ENCODE data around the gene KRT37.
"Not testable (repeated sequence)": the region's sequence is repeated elsewhere in the genome, so short reads cannot be mapped to it uniquely, and the experiment has no call there.

The KRT37 gene

DNA sequence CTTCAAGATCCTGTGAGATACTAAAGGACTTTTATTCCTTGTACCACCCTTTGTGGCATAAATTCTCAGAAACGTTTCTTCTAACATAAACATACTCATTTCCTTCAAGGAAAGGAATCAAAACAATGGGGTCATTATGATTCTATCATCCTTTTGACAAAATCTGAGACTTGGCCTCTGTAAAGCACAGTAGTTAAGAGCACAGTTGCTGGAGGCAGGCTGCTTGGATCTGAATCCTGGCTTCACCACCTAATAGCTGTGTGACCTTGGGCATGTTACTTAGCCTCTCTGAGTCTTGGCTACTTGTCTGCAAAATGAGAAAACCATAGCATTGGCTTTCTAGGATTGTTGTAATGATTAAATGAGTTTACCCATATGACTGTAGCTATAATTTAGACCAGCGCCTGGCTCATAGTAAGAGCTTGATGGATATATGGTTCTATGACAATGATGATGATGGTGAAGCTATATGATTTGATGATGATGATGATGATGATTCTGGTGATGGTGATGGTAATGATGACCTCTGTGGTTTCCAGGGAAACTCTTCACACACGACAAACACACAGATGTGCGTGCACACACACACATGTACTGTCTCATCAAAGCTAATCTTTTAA lies 20.9 kb downstream of the KRT37 start:
- no peak for DNase-seq

DNA sequence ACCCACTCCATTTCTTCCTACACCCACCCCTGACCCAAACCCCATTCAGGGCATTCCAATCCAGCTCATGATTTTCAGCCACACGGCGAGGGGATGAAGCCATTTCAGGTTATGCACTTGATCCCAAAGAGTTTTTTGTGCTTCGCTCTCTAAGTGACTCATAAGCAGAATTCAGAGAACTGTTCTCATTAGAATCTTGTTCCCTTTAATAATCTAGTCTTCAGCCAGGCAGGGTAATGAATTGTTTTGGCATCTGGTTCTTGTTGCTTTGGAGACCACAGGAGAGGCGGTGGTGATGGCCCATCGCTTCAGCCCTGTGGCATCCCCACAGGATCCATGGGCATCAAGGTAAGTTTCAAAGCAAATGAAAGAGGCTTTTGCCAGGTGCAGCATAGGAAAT lies 22.2 kb downstream of the KRT37 start:
- no peak for DNase-seq

DNA sequence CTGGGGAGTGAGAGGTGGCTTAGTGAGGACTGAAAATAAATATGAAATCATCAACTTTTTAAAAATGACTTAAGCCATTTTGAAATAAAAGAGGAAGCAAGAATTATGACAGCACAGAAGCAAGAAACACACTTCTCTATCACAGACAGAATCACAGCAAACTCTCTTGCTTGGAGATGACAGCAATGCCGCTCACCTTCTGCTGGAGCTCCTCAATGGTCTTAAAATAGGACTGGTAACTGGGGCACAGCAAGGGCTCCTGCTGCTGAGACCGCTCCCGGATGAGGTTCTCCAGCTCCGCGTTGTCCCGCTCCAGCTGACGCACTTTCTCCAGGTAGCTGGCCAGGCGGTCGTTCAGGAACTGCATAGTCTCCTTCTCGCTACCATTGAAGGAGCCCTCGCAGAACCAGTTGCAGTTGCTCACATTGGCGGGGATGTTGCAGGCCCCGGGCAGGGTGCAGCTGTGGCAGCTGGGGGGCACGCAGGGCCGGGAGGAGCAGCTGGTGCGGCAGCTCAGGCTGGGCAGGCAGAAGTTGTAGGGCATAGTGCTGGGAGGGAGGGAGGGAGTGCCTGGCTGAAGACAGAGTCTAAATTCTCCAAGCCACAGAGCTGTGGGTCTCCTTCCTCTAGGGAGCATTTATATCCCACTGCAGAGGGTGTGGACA lies 27.3 kb downstream of the KRT37 start, which contains the start of gene KRT31:
Gene KRT31 (minus strand): TSS at position 613 of the 665 bp plus-strand sequence. CDS start 69 bp downstream, at position 544.
- no peak for DNase-seq

DNA sequence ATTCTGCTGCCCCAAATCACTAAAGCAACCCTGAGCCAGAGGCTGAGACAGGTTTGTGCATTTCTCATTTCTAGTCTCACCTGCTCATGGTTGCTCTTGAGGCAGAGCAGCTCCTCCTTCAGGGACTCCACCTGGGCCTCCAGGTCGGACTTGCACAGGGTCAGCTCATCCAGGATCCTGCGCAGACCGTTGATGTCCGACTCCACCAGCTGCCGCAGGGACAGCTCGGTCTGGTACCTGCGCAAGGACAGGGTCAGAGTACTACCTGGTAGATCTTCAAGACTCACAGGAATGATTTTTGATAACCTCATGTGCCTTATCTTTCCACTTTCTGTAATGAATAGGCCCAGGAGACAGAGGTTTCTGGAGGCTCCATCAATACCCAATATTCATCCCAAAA lies 28.0 kb downstream of the KRT37 start:
- DNase-seq = no peak

DNA sequence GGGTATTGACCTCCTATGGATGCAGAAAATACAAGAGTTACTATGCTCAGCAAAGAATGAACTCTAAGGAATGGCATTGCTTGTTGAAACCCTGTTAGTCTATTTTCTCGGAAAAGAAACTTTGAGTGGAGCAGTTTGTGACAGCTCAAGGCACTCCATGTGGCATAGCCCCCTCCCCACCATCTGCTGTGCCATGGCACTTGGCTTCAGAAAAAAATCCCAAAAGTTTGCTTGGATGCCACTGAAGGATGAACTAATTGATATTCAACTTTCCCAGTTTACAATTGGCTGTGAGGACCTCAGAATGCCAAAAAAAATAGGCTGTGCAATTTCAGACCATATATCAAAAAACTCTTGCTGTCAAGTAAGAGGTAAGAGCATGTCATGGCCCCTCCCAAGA lies 28.8 kb downstream of the KRT37 start:
- DNase-seq = no peak

DNA sequence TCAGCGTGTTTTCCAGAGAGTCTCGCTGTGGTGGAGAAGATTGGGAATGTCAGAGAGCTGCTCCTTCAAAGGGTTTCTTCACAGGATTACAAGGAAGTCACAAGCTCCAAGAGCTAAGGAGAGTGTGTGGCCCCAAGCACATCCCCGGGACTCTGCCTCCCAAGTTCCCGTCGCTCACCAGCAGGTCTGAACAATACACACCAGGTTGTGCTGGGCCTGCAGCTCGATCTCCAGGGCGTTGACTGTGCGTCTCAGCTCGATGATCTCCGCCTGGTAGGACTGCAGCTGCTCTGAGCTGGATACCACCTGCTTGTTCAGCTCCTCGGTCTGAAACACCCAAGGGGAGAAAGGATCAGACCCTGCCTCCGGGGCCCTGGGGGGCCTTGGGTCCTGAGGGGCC lies 29.3 kb downstream of the KRT37 start:
- DNase-seq = not testable (repeated sequence)

DNA sequence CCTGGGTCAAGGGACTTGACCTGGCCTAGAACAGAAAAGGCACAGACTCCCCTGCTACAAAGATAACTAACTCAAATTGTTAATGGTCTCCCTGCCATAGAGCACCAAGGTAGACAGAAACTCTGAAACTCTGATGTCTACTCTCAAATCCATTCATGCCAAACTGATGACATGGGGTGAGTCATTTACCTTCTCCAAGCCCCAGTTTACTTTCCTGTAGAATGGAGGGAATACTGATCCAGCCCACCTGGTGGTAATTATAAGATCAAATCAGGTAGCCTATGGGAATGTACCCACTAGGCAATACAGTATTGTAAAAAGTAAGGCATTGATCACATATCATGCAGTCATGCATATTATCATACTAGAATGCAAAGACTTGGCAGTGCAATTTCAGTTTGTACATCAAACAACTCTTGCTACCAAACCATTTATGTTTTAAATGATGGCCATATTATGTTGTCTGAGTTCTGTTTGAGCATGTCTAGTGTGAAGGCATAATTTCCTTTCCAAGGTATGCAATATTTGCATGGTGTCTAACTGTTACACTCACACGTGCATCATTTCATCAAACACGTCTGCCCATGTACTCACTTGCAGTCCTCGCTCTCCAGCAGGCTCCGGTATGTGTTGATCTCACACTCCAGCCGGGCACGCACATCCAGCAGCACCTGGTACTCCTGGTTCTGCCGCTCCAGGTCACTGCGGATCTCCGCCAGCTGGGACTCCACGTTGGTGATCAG lies 30.0 kb downstream of the KRT37 start:
- DNase-seq = no peak

DNA sequence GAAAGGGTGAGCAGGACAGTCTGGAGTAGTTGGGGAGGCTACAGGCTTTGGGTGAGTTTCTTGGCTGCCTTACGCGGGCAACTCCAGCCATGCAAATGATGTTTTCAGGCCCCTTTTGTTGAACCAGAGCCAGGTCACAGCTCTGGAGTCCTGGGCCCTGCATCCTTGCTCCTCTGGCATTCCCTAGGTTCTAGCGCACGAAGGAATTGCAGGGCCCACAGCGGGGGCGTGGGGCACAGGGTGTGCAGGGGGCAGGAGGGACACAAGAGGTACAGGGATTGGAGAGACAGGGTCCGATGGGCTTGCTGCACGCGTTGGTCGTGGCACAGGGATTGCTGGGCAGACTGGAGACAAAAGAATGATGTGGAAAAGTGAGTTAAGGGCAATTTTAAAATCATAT lies 30.6 kb downstream of the KRT37 start:
- no peak for DNase-seq

DNA sequence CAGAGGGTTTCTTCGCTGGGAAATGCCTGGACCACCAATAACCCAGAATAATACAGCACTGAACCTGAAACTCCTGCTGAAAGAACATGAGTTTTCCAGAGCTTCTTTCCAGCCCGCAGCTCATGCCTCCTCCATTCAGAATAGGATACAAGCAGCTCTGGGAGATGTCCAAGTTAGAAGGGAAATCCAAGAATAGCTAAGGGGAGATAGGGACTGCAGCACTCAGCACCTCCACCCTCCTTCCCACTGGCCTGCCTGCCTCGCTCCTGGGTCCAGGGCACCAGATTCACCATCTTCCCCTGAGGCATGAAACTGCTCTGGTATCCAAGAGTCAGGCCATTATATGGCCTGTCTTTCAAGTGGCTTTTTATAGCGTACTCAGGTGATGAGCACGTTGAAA lies 31.1 kb downstream of the KRT37 start:
- DNase-seq = no peak

DNA sequence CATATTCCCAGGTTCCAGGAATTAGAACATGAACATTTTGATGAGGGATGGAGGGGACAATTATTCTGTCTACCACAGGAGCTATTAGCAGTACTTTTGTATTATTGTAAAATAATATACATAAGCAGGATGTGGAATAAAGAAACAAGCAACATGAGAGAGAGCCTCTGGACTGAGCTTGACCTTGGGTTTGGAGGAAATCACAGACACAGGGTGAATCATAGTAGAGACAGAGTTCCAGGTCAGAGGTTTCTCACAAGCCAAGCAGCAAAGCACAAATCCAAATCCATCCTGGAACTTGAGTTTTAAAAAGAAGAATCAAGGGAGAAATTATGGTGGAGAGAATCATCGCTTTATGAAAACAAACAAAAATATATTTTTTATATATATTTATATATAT lies 32.1 kb downstream of the KRT37 start:
- no peak for DNase-seq

DNA sequence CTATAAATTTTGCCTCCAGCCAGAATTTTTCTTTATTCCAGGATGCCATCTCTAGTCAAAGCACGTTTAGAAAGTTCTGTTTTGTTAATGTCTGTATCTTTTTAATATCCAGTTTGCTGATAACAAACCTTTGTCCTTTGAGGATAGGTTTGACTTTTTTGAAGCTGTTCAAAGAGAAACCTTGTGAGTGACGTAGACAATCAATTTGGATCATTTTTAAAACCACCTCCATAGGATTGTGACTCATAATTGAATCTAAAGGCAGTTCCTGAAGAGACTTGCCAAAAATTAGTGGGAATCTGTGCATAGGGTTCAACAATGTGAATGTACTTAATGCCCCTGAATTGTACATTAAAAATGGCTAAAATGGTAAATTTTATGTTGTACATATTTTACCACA lies 32.9 kb downstream of the KRT37 start:
- no peak for DNase-seq

DNA sequence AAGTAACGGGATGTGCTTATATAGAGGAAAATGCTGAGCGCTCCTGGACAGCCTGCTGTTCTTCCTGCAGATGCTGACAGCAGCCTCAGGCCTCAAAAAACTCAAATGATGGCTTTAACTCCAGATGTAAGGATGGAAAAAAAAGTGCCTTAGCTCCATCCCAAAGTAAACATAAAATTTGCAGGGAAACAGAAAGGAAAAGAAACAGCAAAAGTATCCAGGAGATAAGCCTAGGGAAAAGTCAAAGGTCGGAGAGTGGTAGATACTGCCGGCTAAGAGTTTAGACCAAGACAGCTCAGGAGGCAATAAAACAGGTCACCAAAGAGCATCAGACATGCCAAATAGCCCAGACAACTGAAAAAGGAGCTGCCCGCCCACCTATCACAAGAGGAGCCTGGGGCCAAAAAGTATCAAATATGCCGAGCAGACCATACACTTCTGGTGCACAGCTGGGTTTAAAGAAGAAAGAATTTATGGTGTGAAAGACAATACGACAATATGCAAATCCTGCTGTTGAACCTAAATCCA lies 33.9 kb downstream of the KRT37 start:
- DNase-seq = no peak

DNA sequence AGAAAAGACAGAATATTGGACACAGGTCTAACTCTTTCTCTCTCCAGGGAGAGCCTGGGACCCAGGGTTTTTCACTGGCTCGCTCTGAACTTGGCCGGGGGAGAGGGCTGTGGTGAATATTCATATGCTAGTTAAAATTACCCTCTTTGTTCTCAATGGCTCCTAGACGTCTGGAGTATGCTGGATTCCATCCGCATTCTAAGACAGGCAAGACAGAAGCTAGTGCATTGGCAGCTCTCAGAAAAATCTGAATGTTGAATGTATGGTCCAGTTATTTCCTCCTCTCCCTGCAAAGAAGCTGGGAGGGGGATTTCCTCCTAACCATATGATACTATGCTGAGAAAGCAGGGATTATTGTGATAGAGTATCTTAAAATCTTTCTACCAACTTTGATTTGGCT lies 36.7 kb downstream of the KRT37 start:
- no peak for DNase-seq

DNA sequence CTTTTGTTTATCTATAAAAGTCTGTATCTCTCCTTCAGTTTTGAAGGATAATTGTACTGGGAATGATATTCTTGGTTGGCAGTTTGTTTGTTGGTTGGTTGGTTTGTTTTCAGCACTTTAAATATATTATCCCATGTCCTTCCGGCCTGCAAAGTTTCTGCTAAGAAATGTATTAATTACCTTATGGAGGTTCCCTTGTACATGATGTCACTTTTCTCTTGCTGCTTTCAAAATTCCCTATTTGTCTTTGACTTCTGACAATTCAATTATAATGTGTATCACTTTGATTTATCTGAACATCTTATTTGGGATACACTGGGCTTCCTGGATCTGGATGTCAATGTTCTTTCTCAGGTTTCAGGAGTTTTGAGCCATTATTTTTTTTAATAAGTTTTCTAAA lies 38.2 kb downstream of the KRT37 start:
- no peak for DNase-seq

DNA sequence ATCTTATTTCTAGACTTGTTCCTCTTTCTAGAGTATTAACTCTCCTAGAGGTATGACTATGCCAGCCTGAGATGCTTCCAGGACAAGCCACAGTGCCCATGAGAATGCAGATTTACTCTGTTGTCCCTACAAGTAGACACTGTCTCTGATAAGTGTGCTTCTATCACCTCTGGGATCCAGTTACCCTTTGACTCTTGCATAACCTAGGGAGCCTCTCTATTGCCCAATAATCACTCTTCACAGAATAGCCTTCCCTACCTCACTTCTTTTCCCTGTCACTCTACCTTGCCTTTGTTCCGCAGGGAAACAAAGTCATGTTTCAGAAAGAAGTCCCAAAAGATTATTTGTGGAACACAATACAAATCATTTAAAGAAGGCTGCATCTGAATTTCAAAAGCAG lies 40.7 kb downstream of the KRT37 start:
- no peak for DNase-seq

DNA sequence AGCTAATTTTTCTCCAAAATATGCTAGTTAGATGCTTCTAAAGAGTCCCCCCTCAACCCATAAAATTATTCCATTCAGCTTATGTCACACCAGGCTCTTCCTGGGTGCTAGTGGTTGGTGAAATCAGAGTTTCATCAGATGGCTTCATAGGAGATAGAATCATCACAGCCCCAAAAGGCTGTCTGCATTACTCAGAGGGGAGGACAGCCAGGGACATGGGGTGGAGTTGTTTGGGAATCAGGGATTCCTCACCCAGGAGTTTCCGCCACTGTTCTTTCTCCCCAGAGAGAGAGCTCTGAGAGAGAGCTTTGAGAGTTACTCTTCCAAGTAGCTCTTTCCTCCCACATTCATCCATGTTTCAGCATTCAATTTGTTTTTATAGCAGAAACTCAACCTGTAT lies 42.0 kb downstream of the KRT37 start:
- DNase-seq = no peak

DNA sequence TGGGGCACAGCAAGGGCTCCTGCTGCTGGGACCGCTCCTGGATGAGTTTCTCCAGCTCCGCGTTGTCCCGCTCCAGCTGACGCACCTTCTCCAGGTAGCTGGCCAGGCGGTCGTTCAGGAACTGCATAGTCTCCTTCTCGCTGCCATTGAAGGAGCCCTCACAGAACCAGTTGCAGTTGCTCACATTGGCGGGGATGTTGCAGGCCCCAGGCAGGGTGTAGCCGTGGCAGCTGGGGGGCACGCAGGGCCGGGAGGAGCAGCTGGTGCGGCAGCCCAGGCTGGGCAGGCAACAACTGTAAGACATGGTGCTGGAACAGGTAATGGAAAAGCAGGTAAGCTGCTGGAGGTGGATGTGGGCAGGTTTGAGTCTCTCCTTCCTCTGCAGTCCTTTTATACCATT lies 42.4 kb downstream of the KRT37 start, which contains the start of gene KRT34:
Gene KRT34 (minus strand): TSS at position 364 of the 400 bp plus-strand sequence. CDS start 60 bp downstream, at position 304.
- DNase-seq = not testable (repeated sequence)

DNA sequence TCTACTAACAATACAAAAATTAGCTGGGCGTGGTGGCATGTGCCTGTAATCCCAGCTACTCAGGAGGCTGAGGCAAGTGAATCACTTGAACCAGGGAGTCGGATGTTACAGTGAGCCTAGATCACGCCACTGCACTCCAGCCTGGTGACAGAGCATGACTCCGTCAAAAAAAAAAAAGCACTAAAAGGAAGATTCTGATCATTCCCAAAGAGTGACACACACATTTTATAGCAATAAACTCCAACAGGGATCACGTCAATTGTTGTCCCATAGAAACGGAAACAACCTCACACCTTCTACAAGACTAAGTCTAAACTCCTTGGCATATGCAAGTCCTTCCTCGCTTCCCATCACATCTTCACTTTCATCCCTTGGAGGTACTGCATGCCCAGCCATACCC lies 44.3 kb downstream of the KRT37 start:
- not testable (repeated sequence) for DNase-seq

DNA sequence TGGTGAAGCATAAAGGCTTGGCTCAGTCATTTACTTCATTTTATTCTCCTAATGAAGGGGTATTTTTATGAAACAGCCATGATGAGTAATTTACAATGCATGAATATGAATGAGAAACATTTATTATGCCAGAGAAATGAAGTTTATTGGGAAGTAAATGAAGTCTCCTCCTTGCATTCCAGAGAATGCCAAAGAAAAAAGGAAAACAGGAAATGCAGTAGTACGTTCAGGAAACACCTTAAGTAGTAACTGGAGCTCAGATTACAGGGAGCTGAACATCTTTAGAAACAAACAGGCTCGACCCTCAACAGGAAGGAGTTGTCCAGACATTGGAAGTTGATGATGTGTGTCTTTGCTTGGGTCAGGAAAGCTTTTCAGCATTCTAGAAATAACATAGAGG lies 46.8 kb downstream of the KRT37 start:
- no peak for DNase-seq

All from NCI-H345 (cell line).